Measurements from ENCODE around the gene TCEA3.

TCEA3 gene

DNA sequence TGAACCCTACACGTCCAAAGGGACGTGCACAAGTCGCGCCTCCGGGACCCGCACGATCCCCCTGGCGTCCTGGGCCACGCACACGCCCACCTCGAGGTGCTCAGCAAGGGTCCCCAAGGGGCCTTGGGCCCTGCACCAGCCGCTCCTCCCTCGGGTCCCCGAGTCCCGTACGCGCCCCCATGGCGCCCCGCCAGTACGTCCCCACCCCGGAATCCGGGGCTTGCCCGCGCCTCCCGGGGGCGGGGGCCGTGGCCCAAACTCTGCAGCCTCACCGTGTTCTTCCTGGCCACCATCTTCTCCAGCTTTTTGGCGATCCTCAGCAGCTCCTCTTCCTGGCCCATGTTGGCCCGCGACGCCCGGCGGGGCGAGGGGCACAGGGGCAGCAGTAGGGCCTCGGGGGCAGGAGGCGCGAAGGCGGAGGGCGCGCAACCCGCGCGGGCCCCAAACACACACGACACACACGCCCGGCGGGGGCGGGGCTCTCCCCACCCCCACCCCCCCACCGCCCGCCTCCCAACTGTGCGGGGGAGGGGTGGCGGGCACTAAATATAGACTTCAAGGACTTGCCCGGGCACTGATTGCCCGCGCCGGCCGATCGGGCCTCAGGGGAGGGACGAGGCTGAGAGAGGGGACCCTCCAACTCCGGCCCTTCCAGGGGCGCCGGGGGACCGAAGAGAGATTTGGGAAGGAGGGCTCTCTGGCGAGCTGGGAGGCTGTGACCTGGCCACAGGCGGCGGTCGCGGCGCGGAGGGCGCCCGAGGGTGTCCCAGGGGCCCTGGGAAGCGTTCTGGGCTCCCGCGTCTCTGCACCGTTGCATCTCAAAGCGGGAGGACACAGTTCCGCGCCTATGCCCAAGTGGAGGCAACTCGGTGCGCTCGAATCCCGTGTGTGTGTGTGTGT is at the start of gene TCEA3:
Gene TCEA3, minus strand, starts transcription at position 456 of the 900 bp plus-strand sequence. Its CDS starts 115 bp downstream, at position 341.
- DNase-seq (ENCODE audit: low spot score), result peak; percentile 29

DNA sequence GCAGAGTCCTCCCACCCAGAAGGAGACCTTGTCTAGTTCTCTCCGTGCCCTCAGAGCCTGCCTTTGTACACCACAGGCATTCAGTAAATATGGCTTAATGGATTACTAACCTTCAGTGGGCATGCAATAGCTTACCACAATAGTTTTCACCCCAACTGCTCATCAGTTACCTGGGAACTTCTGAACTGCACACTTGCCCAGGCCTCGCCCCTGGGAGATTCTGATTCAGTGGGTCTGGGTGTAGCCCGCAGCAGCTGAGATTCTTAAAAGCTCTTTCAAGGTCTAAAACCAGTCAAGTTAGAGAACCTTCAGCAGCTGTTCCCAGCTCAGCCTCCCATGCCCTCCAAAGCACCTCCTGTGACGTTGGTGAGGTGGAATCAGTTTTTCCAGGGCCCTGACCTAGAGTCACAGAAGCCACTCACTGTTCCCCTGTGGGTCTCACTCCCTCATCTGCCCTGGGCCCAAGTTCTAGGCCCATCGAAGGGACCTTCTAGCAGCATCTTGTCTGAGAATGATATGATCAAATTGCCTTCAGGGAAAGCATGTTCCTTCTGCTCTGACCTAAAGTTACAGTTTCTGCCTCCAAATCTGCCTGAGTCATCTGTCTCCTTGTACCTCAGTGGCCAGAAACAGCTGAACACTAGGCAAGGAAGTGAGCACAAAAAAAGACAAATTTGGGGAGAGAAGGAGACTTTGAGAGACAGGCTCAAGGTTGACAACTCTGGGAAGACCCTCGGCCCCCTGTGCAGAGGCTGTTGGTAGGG is 48.7 kb upstream of the TCEA3 start:
- no peak for DNase-seq (ENCODE audit: low spot score)

DNA sequence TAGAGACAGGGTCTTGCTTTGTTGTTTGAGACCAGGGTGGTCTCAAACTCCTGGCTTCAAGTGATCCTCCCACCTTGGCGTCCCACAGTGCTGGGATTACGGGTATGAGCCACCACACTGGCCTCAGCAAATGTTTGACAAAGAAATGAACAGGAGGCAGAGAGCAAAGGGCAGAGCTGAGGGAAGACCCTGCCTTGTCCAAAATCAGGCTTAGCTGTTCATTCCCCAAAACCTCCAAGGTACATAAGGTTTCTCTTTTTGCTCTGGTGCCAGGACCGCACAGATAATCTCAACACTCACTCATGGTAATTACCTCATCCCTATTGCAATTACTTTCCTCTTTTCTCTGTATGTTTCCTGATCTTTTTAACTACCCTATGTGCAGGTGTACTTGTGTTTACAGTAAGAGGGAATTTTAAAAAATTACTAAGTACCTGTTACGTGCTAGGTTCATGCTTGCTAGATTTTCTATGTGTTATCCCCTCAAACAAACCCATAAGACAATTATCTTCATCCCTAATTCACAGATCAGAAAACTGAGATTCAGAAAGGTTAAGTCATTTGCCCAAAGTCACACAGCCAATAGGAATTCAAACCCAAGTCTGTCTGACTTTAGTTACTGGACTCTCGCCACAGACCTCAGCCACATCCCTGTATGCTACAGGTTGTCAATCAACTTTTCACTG is 47.9 kb upstream of the TCEA3 start:
- DNase-seq (ENCODE audit: low spot score), result no peak

DNA sequence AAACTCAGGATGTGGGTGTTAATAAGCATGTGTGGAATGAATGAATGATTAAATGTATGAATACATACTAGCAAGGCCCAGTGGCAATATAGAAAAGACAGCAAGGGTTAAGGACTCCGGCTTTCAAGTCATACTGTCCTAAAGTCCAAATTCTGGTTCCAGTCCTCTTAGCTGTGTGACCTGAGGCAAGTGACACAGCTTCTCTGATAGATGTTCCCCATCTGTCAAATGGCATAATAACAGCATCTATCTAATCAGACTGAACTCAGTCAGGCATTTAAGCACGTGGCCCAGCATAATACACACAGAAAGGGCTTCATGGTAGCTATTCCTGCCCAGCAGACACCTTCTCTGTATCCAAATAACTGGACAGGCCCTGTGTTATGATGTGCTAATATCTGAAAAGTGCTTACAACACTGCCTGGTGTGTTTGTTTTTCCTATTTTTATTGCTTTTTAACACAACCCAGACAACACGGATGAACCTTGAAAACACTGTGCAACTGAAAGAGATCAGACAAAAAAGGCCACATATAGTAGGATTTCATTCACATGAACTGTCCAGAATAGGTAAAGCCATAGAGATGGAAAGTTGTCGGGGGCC is 47.0 kb upstream of the TCEA3 start:
- DNase-seq (ENCODE audit: low spot score), result no peak

DNA sequence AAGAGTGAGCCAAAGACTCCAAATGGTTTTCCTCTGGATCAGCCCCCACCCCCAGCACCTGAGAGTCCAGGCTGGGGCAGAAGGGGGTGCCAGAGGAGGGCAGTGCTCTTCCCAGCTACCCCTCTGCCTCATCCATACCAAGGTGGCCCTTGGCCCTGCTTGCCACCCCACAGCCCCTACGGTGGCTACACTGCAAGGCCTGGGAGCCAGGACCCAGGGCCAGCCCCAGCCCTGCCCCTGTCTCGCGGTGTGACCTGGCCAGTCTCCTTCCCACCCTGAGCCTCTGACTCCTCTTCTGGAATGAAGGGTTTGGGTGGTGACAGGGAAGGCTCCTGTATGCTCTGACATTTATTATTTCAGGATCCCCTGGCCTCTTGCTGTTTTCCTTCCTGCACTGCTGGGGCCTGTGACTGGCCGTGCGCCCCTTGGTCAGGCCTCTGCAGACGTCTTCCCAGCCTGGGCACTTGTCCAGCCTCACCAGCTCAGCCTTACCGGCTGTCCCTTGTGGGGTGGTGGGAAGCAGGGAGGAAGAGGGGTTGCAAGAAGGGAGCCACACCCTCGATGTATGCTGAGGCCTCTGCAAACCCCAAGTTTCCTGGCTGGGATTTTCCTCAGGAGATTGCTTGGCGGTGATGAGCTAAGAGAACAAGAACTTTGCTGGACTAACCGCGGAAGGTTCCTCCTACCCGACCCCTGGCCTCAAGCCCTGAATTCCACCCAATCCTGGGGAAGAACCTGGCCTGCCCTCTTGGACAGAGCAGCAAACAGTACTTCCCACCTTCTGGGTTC is 45.9 kb upstream of the TCEA3 start:
- no peak for DNase-seq (ENCODE audit: low spot score)

DNA sequence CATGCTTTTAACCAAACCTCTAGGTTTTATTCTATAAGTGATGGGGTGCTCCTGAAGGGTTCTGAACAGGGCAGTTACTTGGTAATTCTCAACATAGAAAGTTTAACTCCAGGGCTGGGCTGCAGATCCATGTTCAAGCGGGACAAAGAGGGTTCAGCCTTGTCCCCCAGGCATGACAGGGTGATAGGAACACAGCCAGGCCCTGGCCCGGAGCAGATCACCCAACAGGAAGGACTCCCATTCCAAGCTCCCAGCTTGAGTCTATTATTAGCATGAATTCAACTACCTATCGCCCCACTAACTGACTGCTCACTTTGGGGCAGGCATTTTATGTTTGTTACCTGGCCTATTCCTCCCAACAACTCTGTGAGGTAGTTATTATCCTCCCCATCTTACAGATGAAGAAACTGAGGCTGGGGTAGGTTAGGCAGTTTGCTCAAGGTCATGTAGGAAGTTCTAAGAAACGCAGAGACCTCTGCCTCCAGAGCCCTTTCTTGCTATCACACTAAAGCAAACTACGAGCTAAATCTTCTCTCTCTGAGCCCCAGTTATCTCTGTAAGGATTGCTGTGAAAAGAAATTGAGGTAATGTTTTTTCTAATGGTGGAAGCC is 44.9 kb upstream of the TCEA3 start:
- no peak for DNase-seq (ENCODE audit: low spot score)

DNA sequence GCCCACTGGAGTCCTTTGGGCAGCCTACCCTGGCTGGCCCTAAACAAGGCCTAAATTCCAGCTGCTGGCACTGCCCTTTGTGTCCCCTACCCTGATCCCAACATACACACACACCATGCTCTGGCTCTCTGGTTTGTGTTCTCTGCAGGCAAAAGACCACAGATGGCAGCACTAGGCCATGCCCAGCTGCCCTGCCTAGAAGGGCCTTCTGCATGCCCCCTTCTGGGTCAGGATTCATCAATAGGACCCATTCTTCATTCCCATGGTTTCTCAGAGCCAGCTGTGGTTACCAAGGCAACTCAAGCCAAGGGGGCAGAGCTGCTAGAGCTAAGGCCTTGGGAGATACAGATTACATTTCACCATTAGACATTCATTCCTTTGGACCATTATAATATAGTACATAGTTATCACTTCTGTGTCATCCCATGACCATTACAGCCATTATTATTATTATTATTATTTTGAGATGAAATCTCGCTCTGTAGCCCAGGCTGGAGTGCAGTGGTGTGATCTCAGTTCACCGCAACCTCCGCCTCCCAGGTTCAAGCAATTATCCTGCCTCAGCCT is 42.0 kb upstream of the TCEA3 start:
- DNase-seq (ENCODE audit: low spot score), result no peak

DNA sequence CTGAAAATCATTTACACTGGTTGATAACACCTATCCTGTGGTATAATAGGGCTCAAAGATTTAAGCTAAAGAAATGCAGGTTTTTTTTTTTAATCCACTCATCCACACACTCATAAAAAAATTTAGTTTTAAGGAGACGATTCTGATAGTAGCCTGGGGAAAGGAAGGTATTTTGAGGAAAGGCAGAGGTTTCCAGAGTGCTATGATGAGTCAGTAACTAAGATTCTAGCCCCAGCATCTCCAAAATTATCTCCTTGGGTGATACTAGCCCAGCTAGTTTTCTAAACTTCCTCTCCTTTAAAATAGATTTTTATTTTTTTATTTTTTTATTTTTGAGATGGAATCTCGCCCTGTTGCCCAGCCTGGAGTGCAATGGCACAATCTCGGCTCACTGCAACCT is 38.7 kb upstream of the TCEA3 start:
- no peak for DNase-seq (ENCODE audit: low spot score)

DNA sequence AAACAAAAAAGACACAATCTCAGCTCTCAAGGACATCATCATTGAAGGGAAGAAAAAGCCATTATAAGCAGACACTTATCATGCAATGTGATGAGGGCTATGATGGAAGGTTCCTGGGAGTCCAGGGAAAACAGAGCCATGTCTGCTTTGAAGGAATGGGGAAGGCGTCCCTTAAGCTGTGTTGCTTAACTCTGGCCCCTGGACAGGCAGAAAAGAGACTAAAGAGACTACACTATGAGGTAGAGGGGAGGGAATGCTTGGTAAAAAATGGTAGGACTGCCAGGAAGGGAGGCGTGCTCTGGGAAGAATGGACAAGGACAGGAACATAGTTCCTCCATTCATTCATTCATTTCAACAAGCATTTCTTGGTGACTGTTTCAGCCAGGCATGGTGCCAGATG is 38.2 kb upstream of the TCEA3 start:
- no peak for DNase-seq (ENCODE audit: low spot score)

DNA sequence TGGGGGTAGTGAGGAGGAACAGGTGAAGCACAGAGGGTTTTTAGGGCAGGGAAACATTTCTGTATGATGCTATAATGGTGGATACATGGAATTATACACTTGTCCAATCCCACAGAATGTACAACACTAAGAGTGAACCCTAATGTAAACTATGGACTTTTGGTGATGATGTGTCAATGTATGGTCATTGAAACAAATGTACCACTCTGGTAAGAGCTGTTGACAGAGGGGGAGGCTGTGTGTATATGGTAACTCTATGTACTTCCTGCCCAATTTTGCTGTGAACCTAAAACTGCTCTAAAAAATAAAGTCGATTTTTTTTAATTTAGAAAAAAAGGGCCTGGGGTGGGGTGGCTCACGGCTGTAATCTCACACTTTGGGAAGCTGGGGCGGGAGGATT is 36.5 kb upstream of the TCEA3 start:
- DNase-seq (ENCODE audit: low spot score), result no peak

DNA sequence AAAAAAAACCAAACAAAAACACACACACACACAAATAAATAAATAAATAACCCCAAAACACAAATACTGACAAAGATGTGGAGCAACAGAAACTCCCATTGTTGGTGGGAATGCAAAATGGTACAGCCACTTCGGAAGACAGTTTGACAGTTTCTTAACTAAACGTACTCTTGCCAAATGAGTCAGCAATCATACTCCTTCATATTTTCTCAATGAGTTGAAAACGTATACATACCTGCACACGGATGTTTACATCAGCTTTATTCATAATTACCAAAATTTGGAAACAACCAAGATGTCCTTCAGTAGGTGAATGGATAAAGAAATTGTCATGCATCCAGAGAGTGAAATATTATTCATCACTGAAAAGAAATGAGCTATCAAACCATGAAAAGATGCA is 36.0 kb upstream of the TCEA3 start:
- no peak for DNase-seq (ENCODE audit: low spot score)

DNA sequence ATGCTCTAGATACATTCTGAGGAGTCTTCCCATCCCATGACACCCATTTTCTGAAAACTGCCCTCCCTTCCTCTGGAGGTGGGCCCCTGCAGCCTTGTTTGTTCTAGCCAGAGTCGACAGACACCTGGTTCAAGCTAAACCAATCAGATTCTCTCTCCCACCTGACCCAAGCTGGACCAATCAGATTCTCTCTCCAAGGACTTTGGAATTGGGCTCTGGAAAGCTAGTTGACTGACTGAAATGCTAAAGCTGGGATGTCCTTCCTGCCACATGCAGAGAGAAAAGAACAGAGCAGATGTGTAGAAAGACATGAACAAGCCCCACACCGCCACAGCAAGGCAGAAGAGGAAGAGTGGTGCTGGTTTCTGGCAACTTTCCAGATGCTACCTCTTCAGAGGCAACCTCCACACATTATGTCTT is 34.8 kb upstream of the TCEA3 start:
- DNase-seq (ENCODE audit: low spot score), result no peak

DNA sequence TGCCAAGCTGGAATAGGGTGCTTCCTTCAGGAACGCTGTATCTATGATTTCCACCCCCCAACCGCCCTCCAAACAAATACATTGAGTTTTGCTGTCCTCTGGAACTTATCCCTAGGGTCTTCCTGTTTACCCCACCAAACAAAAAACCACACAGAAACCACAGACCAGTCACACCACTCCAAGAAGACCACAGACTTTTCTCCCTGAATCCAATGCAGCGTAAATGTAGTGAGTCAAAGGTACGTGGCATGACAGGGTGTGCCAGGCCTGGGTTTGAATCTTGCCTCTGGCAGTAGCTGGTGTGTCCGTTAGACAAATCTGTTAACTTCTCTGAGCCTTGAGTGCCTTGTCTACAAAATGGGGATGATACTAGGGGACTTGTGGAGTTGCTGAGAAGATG is 31.7 kb upstream of the TCEA3 start:
- no peak for DNase-seq (ENCODE audit: low spot score)

DNA sequence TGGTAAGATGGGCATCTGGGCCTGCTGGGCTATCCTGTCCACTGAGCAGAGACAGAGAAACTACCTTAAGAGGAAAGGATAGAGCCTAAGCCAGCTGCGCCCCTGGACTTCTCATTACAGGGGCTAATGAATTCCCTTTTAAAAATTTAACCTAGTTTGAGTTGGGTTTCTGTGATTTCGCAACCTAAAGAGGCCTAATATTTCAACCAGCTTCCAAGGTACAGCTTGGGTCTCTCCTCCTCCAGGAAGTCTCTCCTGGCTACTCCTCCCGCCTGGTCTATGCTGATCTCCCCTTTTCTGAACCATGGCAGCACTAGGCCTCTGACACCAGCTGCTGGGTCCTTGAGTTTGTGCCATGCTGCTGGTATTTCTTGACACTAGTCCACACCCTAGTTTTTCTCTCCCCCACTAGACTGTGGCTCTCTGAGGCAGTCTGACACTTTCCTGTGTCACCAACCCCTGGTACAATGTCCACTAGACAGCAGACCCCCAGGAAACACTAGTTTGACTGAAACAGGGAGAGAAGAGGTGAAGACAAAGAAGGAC is 29.0 kb upstream of the TCEA3 start:
- no peak for DNase-seq (ENCODE audit: low spot score)

DNA sequence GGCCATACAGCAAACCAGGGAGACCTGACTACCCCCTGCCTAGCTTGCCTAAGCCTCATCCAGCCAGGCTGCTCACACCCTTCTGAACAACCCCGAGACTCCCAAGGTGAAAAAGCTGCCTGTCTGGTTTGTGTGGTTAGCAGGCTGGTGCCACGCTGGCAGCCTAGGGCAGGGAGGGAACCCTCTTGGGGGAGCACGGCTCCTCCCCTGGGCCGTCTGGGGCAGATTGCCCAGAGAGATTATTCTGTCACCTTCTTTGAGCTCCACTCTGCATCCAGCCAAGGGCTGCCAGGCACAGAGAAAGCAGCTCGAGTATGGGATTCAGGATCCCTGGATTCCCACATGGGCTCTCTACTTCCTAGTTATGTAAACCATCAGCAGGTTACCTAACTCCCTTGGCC is 27.5 kb upstream of the TCEA3 start:
- DNase-seq (ENCODE audit: low spot score), result no peak

DNA sequence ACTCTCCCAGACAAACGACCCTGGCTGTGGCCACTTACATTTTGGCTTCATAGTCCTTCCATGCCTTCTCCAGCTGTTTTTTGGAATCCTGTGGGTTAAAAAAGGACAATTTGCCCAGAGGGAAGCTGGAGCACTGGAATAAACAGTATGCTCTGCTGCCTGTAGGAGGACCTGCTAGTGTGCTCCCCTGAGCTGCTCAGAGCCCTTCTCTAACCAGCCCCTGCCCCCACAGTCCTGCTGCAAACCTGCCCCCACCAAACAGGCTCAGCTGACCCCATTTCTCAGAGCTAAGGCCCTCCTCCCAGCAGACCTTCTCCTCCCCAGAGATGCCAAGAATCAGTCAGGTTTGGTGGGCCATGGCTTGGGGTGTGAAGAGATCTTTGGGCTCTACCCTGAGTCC is 26.9 kb upstream of the TCEA3 start:
- no peak for DNase-seq (ENCODE audit: low spot score)

DNA sequence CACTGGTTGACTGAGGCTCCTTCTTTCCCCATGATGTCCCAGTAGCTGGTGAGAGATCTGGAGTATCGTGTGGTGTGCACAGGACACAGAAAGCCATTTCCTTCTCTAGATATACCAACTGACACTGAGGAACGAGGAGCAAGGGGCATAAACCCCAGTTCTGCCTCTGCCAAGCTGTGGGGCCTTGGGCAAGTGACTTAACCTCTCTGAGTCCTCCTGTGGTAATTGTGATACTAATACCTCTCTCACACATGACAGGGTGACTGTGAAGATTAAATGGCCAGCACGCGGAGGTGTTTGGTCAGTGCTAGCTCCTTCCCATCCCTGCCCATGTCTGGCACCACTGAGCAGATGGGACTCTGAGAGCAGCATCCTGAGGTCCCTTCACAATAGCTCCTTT is 26.3 kb upstream of the TCEA3 start:
- no peak for DNase-seq (ENCODE audit: low spot score)

DNA sequence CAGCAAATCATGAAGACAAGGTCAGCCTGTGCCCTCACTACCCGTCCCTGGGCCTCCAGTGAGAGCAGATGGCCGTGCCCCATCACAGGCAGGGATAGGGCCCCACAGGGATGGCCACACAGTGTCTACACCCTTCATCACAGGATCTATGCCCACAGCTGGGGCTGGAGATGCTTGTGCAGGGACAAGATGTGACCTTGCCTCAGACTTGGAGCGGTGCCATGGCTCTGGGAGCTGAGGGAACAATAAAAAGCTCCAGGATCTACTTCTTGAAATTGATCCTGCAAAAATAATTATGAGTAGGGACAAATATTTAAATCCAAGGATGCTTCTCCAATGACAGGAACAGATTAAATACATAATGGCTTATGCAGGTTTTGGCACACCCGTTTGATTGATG is 25.4 kb upstream of the TCEA3 start:
- no peak for DNase-seq (ENCODE audit: low spot score)

DNA sequence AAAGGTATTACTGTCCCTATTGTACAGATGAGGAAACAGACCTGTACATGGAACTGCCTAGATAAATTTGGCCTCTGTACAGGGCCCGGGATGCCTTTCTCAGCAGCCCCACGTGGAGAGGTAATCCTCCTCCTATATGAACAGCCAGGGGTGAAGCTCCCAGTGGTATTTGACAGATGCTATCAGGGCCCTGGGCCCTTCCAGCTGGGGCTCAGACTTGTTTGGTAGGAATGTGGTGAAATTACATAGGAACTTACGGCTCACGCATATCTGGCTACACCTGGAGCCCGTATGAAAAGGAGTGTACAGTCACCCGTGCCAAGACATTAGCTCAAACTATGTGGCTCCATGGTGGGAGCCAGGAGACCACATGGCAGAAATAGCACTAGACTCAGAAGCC is 24.8 kb upstream of the TCEA3 start:
- no peak for DNase-seq (ENCODE audit: low spot score)

DNA sequence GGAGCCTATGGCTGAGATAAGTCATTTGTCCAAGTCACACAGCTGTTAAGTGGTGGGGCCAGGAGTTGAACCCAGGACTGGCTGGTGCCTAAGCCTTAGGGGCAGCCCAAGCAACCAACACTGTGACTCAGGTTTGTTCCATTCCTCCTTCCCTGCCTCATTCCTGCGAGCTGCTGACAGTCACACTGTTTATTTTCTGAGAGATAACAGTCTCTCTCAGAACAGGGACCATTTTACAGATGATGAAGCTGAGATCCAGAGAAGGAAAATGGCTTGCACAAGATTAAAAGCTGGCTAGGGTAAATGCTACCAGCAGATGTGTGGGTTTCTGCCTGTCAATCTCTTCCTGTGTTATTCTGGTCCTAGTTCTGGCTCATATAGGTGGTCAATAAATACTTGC is 24.3 kb upstream of the TCEA3 start:
- DNase-seq (ENCODE audit: low spot score), result no peak
